Aorta (tissue), 5 donors: ENCODE results near the gene LGALS8. TPM values are rescaled to one million over a fixed set of nuclear protein-coding genes. Genes with fewer than 3 reads are reported as not detected.

Source experiments
- ATAC-seq: fragments of 200-7000 bp; cut with Tn5 transposase; one replicate; pipeline ENCODE4 v1.9.1; 2022; ENCODE audit warnings: moderate library complexity; ENCODE audit not compliant: low FRiP score
- DNase-seq, 2 donors: peaks; one replicate each; pipeline ENCODE4 v3.0.0-alpha.2; 2020
- H3K27ac ChIP-seq, 2 donors: one replicate each; pipeline ENCODE4 v1.5.1; 2013; ENCODE audit warnings: low read length in 2 of 2, mild to moderate bottlenecking in 2 of 2, moderate library complexity in 2 of 2, control low read depth in 1 of 2, inconsistent platforms in 1 of 2, low read depth in 1 of 2
- H3K27me3 ChIP-seq, 2 donors: one replicate each; pipeline ENCODE4 v1.6.1; 2013; ENCODE audit warnings: control low read depth in 1 of 2, low read length in 1 of 2, mild to moderate bottlenecking in 1 of 2, moderate library complexity in 1 of 2; ENCODE audit not compliant: insufficient read depth in 2 of 2, control insufficient read depth in 1 of 2
- H3K36me3 ChIP-seq, 2 donors: one replicate each; pipeline ENCODE4 v1.6.1; 2013; ENCODE audit warnings: control low read depth in 1 of 2, low read length in 1 of 2, mild to moderate bottlenecking in 1 of 2; ENCODE audit not compliant: insufficient read depth in 2 of 2, control insufficient read depth in 1 of 2
- H3K4me1 ChIP-seq, 2 donors: one replicate each; pipeline ENCODE4 v1.6.1; 2013; ENCODE audit warnings: low read length in 2 of 2, control low read depth in 1 of 2, mild to moderate bottlenecking in 1 of 2, moderate library complexity in 1 of 2; ENCODE audit not compliant: insufficient read depth in 2 of 2, control insufficient read depth in 1 of 2
- H3K4me3 ChIP-seq, 2 donors: one replicate each; pipeline ENCODE4 v1.5.1; 2013; ENCODE audit warnings: low read length in 2 of 2, control low read depth in 1 of 2, mild to moderate bottlenecking in 1 of 2
- H3K9me3 ChIP-seq: one replicate; pipeline ENCODE4 v1.6.1; 2013; ENCODE audit warnings: mild to moderate bottlenecking, low read length; ENCODE audit not compliant: control insufficient read depth
- WGBS, 2 donors: extraction: QIAGEN DNeasy Blood & Tissue Kit; methylation state at CpG; one replicate each; pipeline ENCODE4 v1.1.7; 2013; 5-methylcytosine and 5-hydroxymethylcytosine counted together
- intact Hi-C, 2 donors: fragments of 100-400 bp; cut with DNase I; formaldehyde crosslinking; loops; one replicate each; pipeline versions ENCODE4 v1.14.2 to v1.15.0; 2022
- polyA plus RNA-seq, 2 donors: library from polyadenylated mRNA; stranded (reverse); fragments of 200-250 nt; gene quantifications; one replicate each; pipeline ENCODE4 v1.2.3, GENCODE V29; 2013
- total RNA-seq, 2 donors: library from RNA; stranded (reverse); fragmentation: NEBNext Ultra II Directional; extraction: Animal tissue kit (Norgen Biotek cat#: 25700); gene quantifications; one replicate each; pipeline ENCODE4 v1.2.1, GENCODE V29; 2021
- donor health status: healthy with polysubstance abuse.
- donor health status: Bipolar disorder and iron deficiency.
- donor health status: DM: no; HTN: no; CAD: no.
- donor health status: DM: no; HTN: no; CAD: no.
- donor health status: DM: yes; HTN: yes; CAD: no.

The LGALS8 gene
- total and polyA plus RNA-seq, 4 donors = 13.6 to 75.5 (median 41.0) TPM

DNA sequence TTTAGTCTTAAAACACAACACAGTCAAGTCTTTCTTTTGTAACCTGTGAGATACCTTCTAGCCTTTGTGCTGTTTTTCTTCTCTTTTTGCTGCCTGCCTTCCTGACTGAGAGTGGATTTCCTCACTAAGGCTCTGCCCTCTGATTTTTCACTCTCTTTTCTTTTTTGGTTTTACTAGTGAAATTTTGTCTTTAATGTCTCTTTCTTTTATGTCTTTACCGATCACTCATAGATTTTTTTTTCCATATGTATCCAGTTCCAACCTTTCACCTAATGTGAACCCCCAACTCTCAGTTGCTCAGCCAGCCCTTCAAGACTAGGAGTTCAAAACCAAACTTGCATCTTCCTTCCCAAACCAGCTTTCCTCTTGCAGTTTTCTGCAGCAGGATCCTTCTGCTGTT lies 6.5 kb downstream of the LGALS8 start:
- Histone ChIP-seq H3K27ac (no peak overlapping the region), H3K9me3 (no peaks in the 10 kb centered on the region), H3K4me1 (no peaks in the 10 kb centered on the region), H3K36me3 (peaks cover 0 to 5% of the 10 kb centered on the region in 2 donors), H3K27me3 (no peaks in the 10 kb centered on the region), H3K4me3 (no peak overlapping the region)
- DNase-seq (no peak), ATAC-seq (no peak)
- WGBS, 2 donors = 81% methylated on average over 1 of the region's 1 CpG
- intact Hi-C loops = no loop called here

GRCh38 chr1:236530959-236531358 lies 7.2 kb downstream of the LGALS8 start:
- DNase-seq (no peak), ATAC-seq (no peak)
- no peak overlapping the region for H3K4me3 ChIP-seq
- intact Hi-C loops = no loop called here
- no peak overlapping the region for H3K27ac ChIP-seq
- no peaks in the 10 kb centered on the region for H3K27me3 ChIP-seq
- no peaks in the 10 kb centered on the region for H3K4me1 ChIP-seq
- peaks cover 0 to 5% of the 10 kb centered on the region in 2 donors for H3K36me3 ChIP-seq
- no peaks in the 10 kb centered on the region for H3K9me3 ChIP-seq
- WGBS, 2 donors = 81 to 82% methylated on average over 5 of the region's 5 CpGs

DNA sequence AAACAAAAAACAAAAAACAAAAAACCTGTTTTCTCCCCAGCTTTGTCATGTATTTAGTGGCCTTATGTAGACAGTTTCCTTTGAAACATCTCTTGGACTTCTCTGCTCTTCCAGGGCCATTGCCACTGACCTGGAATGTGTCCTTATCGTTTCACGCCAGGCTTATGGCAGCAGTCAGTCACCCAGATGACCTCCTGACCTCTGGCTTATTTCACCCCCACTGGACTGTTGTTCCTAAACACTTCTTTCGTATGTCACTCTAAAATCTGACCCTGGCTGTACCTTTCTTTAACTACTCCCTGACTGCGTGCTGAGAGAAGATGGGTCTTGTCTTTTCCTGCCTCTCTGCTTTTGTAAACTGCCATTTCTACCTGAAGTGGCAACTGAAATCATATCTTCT lies 9.1 kb downstream of the LGALS8 start:
- ATAC-seq (no peak), DNase-seq (no peak)
- no peaks in the 10 kb centered on the region for H3K27me3 ChIP-seq
- H3K27ac ChIP-seq = no peak overlapping the region
- H3K4me1 ChIP-seq = no peaks in the 10 kb centered on the region
- 80% methylated on average over 4 of the region's 4 CpGs for WGBS, 2 donors
- H3K4me3 ChIP-seq = no peak overlapping the region
- intact Hi-C loops = no loop called here
- no peaks in the 10 kb centered on the region for H3K9me3 ChIP-seq
- H3K36me3 ChIP-seq = peaks cover 0 to 5% of the 10 kb centered on the region in 2 donors

- H3K27ac ChIP-seq = no peak overlapping the region
- WGBS, 2 donors = 65 to 66% methylated on average over 4 of the region's 4 CpGs
- no peaks in the 10 kb centered on the region for H3K9me3 ChIP-seq
- peaks cover 5 to 6% of the 10 kb centered on the region in 2 donors for H3K36me3 ChIP-seq
- no peak for DNase-seq
- no peaks in the 10 kb centered on the region for H3K27me3 ChIP-seq
- intact Hi-C loops = no loop called here
- H3K4me1 ChIP-seq = no peaks in the 10 kb centered on the region
- ATAC-seq = no peak
- no peak overlapping the region for H3K4me3 ChIP-seq
Observed at GRCh38 chr1:236534151-236534651, 10.4 kb downstream of the LGALS8 start.

DNA sequence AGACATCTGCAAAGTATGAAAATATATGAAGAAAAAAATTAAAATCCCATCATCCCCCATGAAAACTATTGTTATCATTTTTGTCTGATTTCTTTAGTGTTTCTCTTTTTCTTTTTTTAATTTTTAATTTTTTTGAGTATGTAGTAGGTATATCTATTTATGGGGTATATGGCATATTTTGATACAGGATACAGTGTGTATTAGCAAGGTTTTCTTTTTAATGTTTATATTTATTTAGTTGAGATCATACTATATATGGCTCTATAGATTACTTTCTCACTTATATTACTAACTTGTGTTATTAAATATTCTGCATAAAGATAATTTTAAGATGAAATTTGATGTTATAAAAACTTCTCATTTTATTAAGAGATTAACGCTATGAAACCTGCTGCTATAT lies 11.4 kb downstream of the LGALS8 start:
- 89 to 91% methylated on average over 1 of the region's 1 CpG for WGBS, 2 donors
- no peak overlapping the region for H3K27ac ChIP-seq
- H3K27me3 ChIP-seq = no peaks in the 10 kb centered on the region
- no peak for ATAC-seq
- intact Hi-C loops = no loop called here
- no peaks in the 10 kb centered on the region for H3K9me3 ChIP-seq
- DNase-seq = no peak
- H3K36me3 ChIP-seq = peaks cover 5 to 10% of the 10 kb centered on the region in 2 donors
- H3K4me1 ChIP-seq = no peaks in the 10 kb centered on the region
- no peak overlapping the region for H3K4me3 ChIP-seq

DNA sequence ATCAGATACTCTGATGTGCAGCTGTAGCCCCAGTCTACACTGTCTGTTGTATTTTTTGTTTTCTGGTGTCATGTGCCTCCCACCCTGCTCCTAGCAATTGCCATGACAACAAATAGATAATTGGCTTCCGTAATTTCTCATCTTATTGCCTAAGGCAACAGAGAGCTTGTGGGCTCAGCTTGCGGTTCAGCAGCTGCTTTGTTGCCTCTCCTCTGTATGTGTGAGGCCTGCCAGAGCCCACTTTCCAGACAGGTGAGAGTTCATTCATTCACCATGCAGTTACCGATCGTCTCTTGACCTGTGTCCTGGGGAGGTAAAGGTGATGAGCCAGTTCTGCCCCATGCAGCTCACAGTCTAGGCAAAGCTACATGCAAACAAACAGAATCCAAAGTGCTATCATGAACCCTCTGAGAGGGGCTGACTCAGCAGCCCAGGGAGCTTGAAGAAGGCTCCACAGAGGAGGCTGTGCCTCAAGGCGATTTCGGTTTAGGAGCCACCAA lies 11.9 kb downstream of the LGALS8 start:
- intact Hi-C loops = no loop called here
- ATAC-seq (no peak), DNase-seq (no peak)
- H3K36me3 ChIP-seq = peaks cover 5 to 10% of the 10 kb centered on the region in 2 donors
- H3K4me3 ChIP-seq = no peak overlapping the region
- H3K9me3 ChIP-seq = no peaks in the 10 kb centered on the region
- H3K27ac ChIP-seq = no peak overlapping the region
- no peaks in the 10 kb centered on the region for H3K4me1 ChIP-seq
- no peaks in the 10 kb centered on the region for H3K27me3 ChIP-seq
- WGBS, 2 donors = 91% methylated on average over 6 of the region's 6 CpGs

DNA sequence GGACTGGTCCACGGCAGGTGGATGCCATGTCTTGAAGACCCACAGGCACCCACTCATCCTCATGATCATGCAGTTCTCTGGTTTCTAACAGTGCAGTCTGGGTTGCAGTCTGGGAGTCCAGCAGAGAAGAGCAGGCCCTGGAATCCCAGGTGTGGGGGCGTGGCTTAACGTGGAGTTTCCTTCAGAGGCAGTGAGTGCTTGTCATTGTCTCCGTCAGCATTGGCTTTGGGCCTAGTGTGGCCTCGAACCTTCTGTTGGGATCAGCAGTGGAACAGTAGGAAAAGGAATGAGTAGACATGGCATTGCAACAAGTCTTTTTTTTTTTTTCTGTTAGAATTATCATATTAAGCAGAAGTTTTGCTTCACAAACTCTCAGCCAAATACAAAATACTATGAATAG lies 12.8 kb downstream of the LGALS8 start:
- no peaks in the 10 kb centered on the region for H3K27me3 ChIP-seq
- H3K4me3 ChIP-seq = no peak overlapping the region
- peaks cover 8 to 10% of the 10 kb centered on the region in 2 donors for H3K36me3 ChIP-seq
- no peaks in the 10 kb centered on the region for H3K4me1 ChIP-seq
- no peak for ATAC-seq
- WGBS, 2 donors = 90% methylated on average over 5 of the region's 5 CpGs
- intact Hi-C loops = no loop called here
- DNase-seq = no peak
- no peak overlapping the region for H3K27ac ChIP-seq
- no peaks in the 10 kb centered on the region for H3K9me3 ChIP-seq

DNA sequence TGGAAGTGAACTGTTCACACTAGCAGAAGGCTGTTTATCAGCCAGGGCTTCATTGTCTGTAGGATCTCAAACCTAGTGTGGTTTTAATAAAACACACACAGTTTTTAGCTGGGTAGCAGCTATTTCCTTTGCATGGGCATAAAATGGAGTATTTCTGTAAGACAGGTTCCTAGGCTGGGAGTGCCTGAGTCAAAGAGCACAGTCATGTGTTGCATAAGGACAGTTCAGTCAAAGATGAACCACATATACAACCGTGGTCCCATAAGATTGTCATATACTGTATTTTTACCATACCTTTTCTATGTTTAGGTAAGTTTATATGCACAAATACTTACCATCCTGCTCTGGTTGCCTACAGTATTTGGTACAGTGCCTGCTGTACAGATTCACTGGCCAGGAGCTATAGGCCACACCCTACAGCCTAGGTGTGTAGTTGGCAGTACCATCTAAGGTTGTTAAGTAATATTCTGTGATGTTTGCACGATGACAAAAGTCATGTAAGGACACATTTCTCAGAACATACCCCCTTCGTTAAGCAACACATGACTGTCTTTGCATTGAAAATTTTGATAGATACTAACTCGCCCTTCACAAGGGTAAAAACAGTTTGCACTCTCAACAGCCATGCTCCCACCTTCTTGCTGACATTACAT lies 17.2 kb downstream of the LGALS8 start:
- ATAC-seq = no peak
- intact Hi-C loops = no loop called here
- no peak for DNase-seq
- H3K9me3 ChIP-seq = no peaks in the 10 kb centered on the region
- 85 to 86% methylated on average over 4 of the region's 4 CpGs for WGBS, 2 donors
- H3K36me3 ChIP-seq = peaks cover 8 to 12% of the 10 kb centered on the region in 2 donors
- no peaks in the 10 kb centered on the region for H3K27me3 ChIP-seq
- H3K27ac ChIP-seq = no peak overlapping the region
- no peak overlapping the region for H3K4me3 ChIP-seq
- H3K4me1 ChIP-seq = no peaks in the 10 kb centered on the region

DNA sequence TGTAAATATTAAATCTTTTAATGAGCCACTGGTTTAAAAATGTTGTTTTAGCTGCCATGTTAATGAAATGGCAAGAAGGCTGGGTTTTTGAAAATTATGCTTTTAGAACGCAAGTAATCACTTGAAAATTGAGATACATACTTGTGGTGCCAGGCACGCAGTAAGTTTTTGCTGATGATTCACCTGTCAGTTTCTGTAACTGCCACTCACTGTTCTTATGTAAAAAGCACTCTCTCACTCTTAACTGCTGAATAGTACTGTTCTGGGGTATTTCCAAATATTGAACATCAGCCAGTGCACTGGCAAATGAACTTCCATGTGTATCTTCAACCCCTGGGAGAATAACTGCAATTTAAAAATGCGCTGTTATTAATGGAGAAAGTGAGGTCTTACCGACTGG lies 17.9 kb downstream of the LGALS8 start:
- ATAC-seq = no peak
- no peak overlapping the region for H3K4me3 ChIP-seq
- intact Hi-C loops = no loop called here
- H3K9me3 ChIP-seq = no peaks in the 10 kb centered on the region
- no peak for DNase-seq
- 92 to 95% methylated on average over 4 of the region's 4 CpGs for WGBS, 2 donors
- H3K4me1 ChIP-seq = no peaks in the 10 kb centered on the region
- no peak overlapping the region for H3K27ac ChIP-seq
- no peaks in the 10 kb centered on the region for H3K27me3 ChIP-seq
- H3K36me3 ChIP-seq = peaks cover 8 to 12% of the 10 kb centered on the region in 2 donors
